Spleen (tissue), 7 donors: ENCODE data around the gene FRK.

Source experiments
- POLR2A ChIP-seq, 3 donors: fragments of 450-650 bp; IDR thresholded peaks; one replicate each; pipeline ENCODE4 v1.5.1; 2017; ENCODE audit warnings: antibody characterized with exemption in 3 of 3, mild to moderate bottlenecking in 1 of 3
- TF ChIP-seq, protein P1 (sequence below), 11 experiments: fragments of 200-600 bp in 7 of 11; fragments of 450-650 bp in 4 of 11; sonication (generic) in 4 of 11; IDR thresholded peaks in 8 of 11; conservative IDR thresholded peaks in 3 of 11; 1 replicate in 7 of 11; 2 replicates in 4 of 11; pipeline versions ENCODE4 v1.4.0 to v1.8.0; 2016 to 2021; ENCODE audit warnings: antibody characterized with exemption in 11 of 11, inconsistent platforms in 4 of 11, mild to moderate bottlenecking in 1 of 11
- donor health status: DM: no; HTN: no; CAD: no; lungs with moderate emphysema.
- donor health status: DM: no; HTN: no; CAD: no.
- donor health status: DM: no; HTN: no; CAD: no.

DNA sequence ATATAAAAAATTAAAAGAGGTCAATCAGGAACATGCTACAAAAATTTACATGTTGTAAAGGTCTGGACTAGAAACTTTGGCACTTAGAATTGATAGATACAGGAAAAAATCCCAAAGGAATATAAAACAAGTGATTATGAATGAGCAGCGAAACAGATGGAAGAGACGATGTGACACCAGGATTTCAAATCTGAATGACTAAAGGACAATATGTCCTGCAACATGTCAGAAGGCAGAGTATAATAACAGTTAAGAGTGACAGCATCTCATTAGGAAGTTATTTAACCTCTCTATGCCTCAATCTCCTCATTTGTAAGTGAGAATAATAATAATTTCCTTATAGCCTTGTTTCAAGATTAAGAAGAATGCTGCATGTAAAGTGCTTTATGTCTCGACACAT, 50.3 kb downstream of the FRK start:
- TF ChIP-seq, protein P1, sequence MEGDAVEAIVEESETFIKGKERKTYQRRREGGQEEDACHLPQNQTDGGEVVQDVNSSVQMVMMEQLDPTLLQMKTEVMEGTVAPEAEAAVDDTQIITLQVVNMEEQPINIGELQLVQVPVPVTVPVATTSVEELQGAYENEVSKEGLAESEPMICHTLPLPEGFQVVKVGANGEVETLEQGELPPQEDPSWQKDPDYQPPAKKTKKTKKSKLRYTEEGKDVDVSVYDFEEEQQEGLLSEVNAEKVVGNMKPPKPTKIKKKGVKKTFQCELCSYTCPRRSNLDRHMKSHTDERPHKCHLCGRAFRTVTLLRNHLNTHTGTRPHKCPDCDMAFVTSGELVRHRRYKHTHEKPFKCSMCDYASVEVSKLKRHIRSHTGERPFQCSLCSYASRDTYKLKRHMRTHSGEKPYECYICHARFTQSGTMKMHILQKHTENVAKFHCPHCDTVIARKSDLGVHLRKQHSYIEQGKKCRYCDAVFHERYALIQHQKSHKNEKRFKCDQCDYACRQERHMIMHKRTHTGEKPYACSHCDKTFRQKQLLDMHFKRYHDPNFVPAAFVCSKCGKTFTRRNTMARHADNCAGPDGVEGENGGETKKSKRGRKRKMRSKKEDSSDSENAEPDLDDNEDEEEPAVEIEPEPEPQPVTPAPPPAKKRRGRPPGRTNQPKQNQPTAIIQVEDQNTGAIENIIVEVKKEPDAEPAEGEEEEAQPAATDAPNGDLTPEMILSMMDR (IDR thresholded peaks at IDR 0.05 in 8 of 11, conservative IDR thresholded peaks at IDR 0.05 in 3 of 11), result no peak
- TF ChIP-seq POLR2A (IDR thresholded peaks at IDR 0.05), result no peak
